Breast epithelium (tissue), 4 donors: ENCODE data around the gene PTBP3. TPM values are rescaled to one million over a fixed set of nuclear protein-coding genes. Genes with fewer than 3 reads are reported as not detected.
"Not testable (repeated sequence)": the region's sequence is repeated elsewhere in the genome, so short reads cannot be mapped to it uniquely, and the experiment has no call there.

Experiments
- DNase-seq, 2 donors: peaks; one replicate each; pipeline ENCODE4 v3.0.0-alpha.2; 2019; ENCODE audit warnings: low spot score in 2 of 2
- H3K27ac ChIP-seq, 2 donors: fragments of 200-600 bp; sonication (generic) in 1 of 2; one replicate each; pipeline ENCODE4 v1.5.1; 2016 to 2019; ENCODE audit warnings: mild to moderate bottlenecking in 1 of 2
- H3K27me3 ChIP-seq, 2 donors: fragments of 200-600 bp; sonication (generic) in 1 of 2; one replicate each; pipeline versions ENCODE4 v1.5.1 to v1.6.0; 2017 to 2019; ENCODE audit warnings: control low read depth in 1 of 2, mild to moderate bottlenecking in 1 of 2
- H3K36me3 ChIP-seq: fragments of 200-600 bp; one replicate; pipeline ENCODE4 v1.5.1; 2019
- H3K4me1 ChIP-seq, 2 donors: fragments of 200-600 bp; sonication (generic); one replicate each; pipeline ENCODE4 v1.5.1; 2016 to 2019; ENCODE audit warnings: control low read depth in 1 of 2
- H3K4me3 ChIP-seq, 3 donors: fragments of 200-600 bp; sonication (generic); 1 replicate in 2 of 3; 2 replicates in 1 of 3; pipeline ENCODE4 v1.5.1; 2016 to 2019; ENCODE audit warnings: mild to moderate bottlenecking in 3 of 3, moderate library complexity in 2 of 3
- H3K9me3 ChIP-seq, 2 donors: fragments of 200-600 bp; sonication (generic) in 1 of 2; one replicate each; pipeline ENCODE4 v1.5.1; 2016 to 2019; ENCODE audit warnings: control low read depth in 1 of 2
- POLR2A ChIP-seq: fragments of 450-650 bp; IDR thresholded peaks from one replicate; pipeline ENCODE4 v1.6.1; 2016; ENCODE audit warnings: antibody characterized with exemption, mild to moderate bottlenecking, moderate library complexity
- POLR2AphosphoS5 ChIP-seq, 3 donors: sonication (generic); formaldehyde crosslinking; IDR thresholded peaks; one replicate each; pipeline ENCODE4 v1.6.1; 2017; ENCODE audit warnings: antibody characterized with exemption in 3 of 3
- intact Hi-C: fragments of 100-400 bp; cut with DNase I; formaldehyde crosslinking; loops from one replicate; pipeline ENCODE4 v1.15.1; 2023; ENCODE audit warnings: low total_unique reads
- total RNA-seq, 3 donors: library from RNA; depleted of rRNA; stranded (reverse); fragments of >200 nt; gene quantifications; one replicate each; pipeline ENCODE4 v1.1.0, GENCODE V29; 2016
- TF ChIP-seq, protein P1 (sequence below), 3 donors: fragments of 450-650 bp; IDR thresholded peaks; one replicate each; pipeline ENCODE4 v1.5.1; 2016 to 2017; ENCODE audit warnings: antibody characterized with exemption in 3 of 3, mild to moderate bottlenecking in 3 of 3, moderate library complexity in 3 of 3

The PTBP3 gene
- total RNA-seq, 3 donors from 2014 or later: 30.6 to 80.2 (median 50.5) TPM

GRCh38 chr9:112193572-112194288 is 139.7 kb downstream of the PTBP3 start:
- H3K27me3 ChIP-seq: no peaks in the 10 kb centered on the region
- TF ChIP-seq, protein P1, sequence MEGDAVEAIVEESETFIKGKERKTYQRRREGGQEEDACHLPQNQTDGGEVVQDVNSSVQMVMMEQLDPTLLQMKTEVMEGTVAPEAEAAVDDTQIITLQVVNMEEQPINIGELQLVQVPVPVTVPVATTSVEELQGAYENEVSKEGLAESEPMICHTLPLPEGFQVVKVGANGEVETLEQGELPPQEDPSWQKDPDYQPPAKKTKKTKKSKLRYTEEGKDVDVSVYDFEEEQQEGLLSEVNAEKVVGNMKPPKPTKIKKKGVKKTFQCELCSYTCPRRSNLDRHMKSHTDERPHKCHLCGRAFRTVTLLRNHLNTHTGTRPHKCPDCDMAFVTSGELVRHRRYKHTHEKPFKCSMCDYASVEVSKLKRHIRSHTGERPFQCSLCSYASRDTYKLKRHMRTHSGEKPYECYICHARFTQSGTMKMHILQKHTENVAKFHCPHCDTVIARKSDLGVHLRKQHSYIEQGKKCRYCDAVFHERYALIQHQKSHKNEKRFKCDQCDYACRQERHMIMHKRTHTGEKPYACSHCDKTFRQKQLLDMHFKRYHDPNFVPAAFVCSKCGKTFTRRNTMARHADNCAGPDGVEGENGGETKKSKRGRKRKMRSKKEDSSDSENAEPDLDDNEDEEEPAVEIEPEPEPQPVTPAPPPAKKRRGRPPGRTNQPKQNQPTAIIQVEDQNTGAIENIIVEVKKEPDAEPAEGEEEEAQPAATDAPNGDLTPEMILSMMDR (IDR thresholded peaks at IDR 0.05): no peak
- TF ChIP-seq POLR2A (no peak), POLR2AphosphoS5 (IDR thresholded peaks at IDR 0.05) (no peak)
- no peaks in the 10 kb centered on the region for H3K36me3 ChIP-seq
- intact Hi-C loops: loop anchor here (2.0 kb wide), 1 partner anchor 33 kb away; no protein-coding TSS in a partner anchor
- DNase-seq: no peak
- H3K4me3 ChIP-seq: no peak overlapping the region
- H3K9me3 ChIP-seq: no peaks in the 10 kb centered on the region
- H3K27ac ChIP-seq: peak overlapping the region in 1 of 2 donors; percentile 66
- no peaks in the 10 kb centered on the region for H3K4me1 ChIP-seq

DNA sequence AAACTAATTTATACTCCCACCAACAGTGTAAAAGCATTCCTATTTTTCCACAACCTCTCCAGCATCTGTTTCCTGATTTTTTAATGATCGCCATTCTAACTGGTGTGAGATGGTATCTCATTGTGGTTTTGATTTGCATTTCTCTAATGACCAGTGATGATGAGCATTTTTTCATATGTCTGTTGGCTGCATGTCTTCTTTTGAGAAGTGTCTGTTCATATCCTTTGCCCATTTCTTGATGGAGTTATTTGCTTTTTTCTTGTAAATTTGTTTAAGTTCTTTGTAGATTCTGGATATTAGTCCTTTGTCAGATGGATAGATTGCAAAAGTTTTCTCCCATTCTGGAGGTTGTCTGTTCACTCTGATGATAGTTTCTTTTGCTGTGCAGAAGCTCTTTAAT is 143.1 kb downstream of the PTBP3 start:
- H3K36me3 ChIP-seq, H3K4me3 ChIP-seq, H3K9me3 ChIP-seq, H3K4me1 ChIP-seq, H3K27me3 ChIP-seq, DNase-seq, H3K27ac ChIP-seq, intact Hi-C loops: not testable (repeated sequence)

DNA sequence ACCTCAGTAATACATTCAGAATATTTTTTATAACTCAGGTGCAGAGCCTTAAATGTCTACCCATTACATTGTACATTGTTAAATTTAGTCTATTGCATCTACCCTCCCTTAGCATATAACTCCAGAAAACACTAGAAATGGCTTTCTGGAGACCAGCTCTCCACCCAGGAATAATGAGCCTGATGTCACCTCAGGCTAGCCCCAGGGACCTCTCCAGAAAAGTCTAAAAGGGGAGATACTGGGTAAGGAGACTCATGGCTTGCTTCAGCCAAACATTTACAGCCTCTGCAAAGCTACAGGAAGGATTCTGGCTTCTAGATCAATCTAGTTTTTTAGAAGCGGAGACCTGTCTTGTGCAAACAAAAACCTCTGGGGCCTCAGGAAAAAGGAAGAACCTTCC is 144.5 kb downstream of the PTBP3 start:
- H3K36me3 ChIP-seq: no peaks in the 10 kb centered on the region
- no peaks in the 10 kb centered on the region for H3K4me1 ChIP-seq
- TF ChIP-seq POLR2AphosphoS5 (IDR thresholded peaks at IDR 0.05): no peak
- TF ChIP-seq, protein P1 (IDR thresholded peaks at IDR 0.05): no peak
- TF ChIP-seq POLR2A: no peak
- intact Hi-C loops: no loop called here
- no peaks in the 10 kb centered on the region for H3K27me3 ChIP-seq
- H3K4me3 ChIP-seq: no peak overlapping the region
- no peak overlapping the region for H3K27ac ChIP-seq
- no peaks in the 10 kb centered on the region for H3K9me3 ChIP-seq
- no peak for DNase-seq

DNA sequence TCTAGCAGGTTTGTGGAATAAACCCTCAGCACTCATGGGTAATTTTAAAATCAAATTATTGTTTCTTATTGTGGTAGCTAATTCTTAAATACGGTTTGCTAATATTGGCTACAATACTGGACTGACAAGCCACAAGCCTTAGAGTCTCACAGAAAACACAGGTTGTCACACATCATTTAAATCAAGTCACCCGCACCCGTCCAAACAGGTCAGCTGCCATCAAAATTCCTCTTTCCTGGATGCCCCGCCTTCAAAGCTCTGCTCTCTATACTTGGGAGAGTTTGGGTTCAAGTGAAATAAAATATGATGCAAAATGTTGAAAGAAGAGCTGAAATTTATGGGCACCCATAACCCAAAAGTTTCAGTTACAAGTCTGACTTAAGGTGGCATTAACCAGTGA is 146.0 kb downstream of the PTBP3 start:
- Histone ChIP-seq H3K9me3 (no peaks in the 10 kb centered on the region), H3K27ac (no peak overlapping the region), H3K36me3 (no peaks in the 10 kb centered on the region), H3K27me3 (no peaks in the 10 kb centered on the region), H3K4me3 (no peak overlapping the region), H3K4me1 (no peaks in the 10 kb centered on the region)
- no peak for DNase-seq
- intact Hi-C loops: no loop called here
- TF ChIP-seq, protein P1 (IDR thresholded peaks at IDR 0.05): no peak
- TF ChIP-seq POLR2A (no peak), POLR2AphosphoS5 (IDR thresholded peaks at IDR 0.05) (no peak)

DNA sequence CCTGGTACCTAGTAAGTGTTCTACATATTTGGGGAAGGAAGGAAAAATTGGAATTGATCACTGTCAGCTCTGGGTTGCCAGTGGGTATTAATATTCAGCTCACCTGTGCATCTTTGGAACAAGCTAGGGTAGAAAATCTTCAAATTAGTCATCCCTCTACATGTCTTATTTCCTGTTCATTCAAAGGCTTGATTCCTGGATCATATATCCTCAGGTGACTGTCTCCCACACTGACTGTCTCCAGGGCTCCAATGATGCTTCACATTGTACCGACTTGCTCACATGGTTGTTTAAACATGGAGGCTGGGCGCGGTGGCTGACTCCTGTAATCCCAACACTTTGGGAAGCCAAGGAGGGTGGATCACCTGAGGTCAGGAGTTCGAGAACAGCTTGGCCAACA is 146.7 kb downstream of the PTBP3 start:
- H3K27me3 ChIP-seq: no peaks in the 10 kb centered on the region
- DNase-seq: no peak
- intact Hi-C loops: no loop called here
- no peaks in the 10 kb centered on the region for H3K9me3 ChIP-seq
- no peak overlapping the region for H3K4me3 ChIP-seq
- TF ChIP-seq POLR2A (no peak), POLR2AphosphoS5 (IDR thresholded peaks at IDR 0.05) (no peak)
- TF ChIP-seq, protein P1 (IDR thresholded peaks at IDR 0.05): no peak
- no peaks in the 10 kb centered on the region for H3K4me1 ChIP-seq
- no peaks in the 10 kb centered on the region for H3K36me3 ChIP-seq
- H3K27ac ChIP-seq: no peak overlapping the region
